Measurements from ENCODE around the gene EPB41. TPM values are rescaled to one million over a fixed set of nuclear protein-coding genes. Genes with fewer than 3 reads are reported as not detected.

EPB41 gene

Small RNA genes lying within 50 kb of the gene (small RNA-seq; reads per million reads assigned to genes)
- gene RF00017 (ENCODE audit: insufficient read depth) (not detected), gene RF00019 (ENCODE audit: insufficient read depth) (not detected)
